Activated B cell treated with CpG ODN at 0.5 μM for 24 hours (primary cell): ENCODE data around the gene TINCR. TPM values are rescaled to one million over a fixed set of nuclear protein-coding genes. Genes with fewer than 3 reads are reported as not detected.

Experiments used
- ATAC-seq: fragments of 200-7000 bp; cut with Tn5 transposase; one replicate; pipeline ENCODE4 v1.10.0; 2021; ENCODE audit warnings: low read depth, mild to moderate bottlenecking, moderate library complexity
- CTCF ChIA-PET: fragments of 350-600 bp; sonication (Branson Sonifier 250); formaldehyde crosslinking; loops from one replicate; lab custom pipeline; 2021; ENCODE audit warnings: antibody characterized with exemption; lab: Charles Lee
- POLR2A ChIA-PET: fragments of 350-600 bp; sonication (Branson Sonifier 250); formaldehyde crosslinking; loops from one replicate; lab custom pipeline; 2021; ENCODE audit warnings: antibody characterized with exemption; lab: Charles Lee
- DNase-seq: peaks from one replicate; pipeline ENCODE4 v3.0.0; 2022
- H3K27ac Mint-ChIP-seq: one replicate; pipeline ENCODE4 v1.8.0; 2020; ENCODE audit warnings: mixed read lengths
- H3K27me3 Mint-ChIP-seq: one replicate; pipeline ENCODE4 v1.8.0; 2021; ENCODE audit warnings: mixed read lengths
- H3K36me3 Mint-ChIP-seq: one replicate; pipeline ENCODE4 v1.8.0; 2021; ENCODE audit warnings: low read depth, mixed read lengths
- H3K4me1 Mint-ChIP-seq: one replicate; pipeline ENCODE4 v1.8.0; 2021; ENCODE audit warnings: mixed read lengths
- H3K4me3 Mint-ChIP-seq: one replicate; pipeline ENCODE4 v1.8.0; 2020; ENCODE audit warnings: mild to moderate bottlenecking, mixed read lengths
- H3K9me3 Mint-ChIP-seq: one replicate; pipeline ENCODE4 v1.8.0; 2020; ENCODE audit warnings: mixed read lengths
- intact Hi-C: fragments of 100-400 bp; cut with micrococcal nuclease; formaldehyde crosslinking; loops from one replicate; pipeline ENCODE4 v1.15.1; 2024
- total RNA-seq: library from RNA; stranded (reverse); gene quantifications from 2 replicates; pipeline ENCODE4 v1.2.3, GENCODE V29; 2022
- TF ChIP-seq, protein P1 (sequence below): fragments of 200-600 bp; IDR thresholded peaks from one replicate; pipeline ENCODE4 v1.8.0; 2022; ENCODE audit warnings: antibody characterized with exemption, mild to moderate bottlenecking

The TINCR gene
- total RNA-seq, 1 donor from 2014 or later: 1.00 TPM

DNA sequence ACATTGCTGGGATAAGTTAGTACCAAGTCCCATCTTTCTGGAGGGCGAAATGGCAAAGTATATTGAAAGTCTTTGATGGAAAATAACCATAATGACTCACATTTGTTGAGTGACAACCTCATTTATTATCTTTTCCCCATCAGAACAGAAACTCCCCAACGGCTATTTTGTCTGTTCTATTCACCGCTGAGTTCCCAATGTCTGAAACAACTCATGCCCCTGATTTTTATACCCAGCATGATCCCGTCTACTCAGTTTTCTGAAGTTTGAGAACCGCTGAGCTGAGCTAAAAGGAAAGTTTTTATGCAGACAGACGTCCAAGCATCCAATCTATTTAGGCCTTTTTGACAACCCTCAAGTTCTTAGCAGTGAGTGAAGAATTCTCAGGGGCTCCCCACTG, 7.8 kb upstream of the TINCR start:
- TF ChIP-seq, protein P1, sequence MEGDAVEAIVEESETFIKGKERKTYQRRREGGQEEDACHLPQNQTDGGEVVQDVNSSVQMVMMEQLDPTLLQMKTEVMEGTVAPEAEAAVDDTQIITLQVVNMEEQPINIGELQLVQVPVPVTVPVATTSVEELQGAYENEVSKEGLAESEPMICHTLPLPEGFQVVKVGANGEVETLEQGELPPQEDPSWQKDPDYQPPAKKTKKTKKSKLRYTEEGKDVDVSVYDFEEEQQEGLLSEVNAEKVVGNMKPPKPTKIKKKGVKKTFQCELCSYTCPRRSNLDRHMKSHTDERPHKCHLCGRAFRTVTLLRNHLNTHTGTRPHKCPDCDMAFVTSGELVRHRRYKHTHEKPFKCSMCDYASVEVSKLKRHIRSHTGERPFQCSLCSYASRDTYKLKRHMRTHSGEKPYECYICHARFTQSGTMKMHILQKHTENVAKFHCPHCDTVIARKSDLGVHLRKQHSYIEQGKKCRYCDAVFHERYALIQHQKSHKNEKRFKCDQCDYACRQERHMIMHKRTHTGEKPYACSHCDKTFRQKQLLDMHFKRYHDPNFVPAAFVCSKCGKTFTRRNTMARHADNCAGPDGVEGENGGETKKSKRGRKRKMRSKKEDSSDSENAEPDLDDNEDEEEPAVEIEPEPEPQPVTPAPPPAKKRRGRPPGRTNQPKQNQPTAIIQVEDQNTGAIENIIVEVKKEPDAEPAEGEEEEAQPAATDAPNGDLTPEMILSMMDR: no peak
- intact Hi-C loops: no loop called here
- DNase-seq: no peak

DNA sequence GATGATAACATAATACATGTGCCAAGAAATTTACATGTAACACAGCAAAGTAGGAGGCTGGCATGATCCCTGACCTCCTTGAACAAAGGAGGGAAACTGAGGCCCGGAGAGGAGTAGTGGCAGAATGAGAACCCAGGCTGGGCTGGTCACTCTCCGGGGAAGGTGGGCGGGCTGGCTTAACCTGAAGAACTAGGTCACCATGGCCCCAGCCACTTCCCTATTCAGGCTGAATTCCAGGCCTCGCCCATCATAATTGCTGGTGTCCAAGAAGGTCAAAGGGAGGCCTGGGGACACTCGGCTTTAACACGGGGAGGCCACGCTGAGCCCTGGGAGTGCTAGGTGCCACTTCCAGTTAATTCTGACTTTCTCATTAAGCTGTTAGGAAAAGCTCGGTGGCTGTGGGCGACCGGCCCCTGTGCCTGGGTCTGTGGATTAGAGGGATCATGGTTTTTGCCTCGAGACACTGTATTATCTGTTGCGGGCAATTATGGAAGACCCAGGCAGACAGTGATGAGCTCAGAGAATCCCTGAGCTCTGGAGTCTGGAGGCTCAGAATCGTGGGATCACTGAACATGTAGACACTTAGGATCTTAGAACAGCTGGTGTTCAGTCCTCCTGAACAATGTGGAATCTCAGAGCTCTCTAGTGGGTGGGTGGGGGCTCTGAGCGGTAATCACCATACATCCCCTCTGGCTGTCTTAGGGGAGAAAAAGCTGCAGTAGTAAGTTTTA, 5.0 kb upstream of the TINCR start:
- H3K9me3 Mint-ChIP-seq: no peaks in the 10 kb centered on the region
- ATAC-seq: no peak
- intact Hi-C loops: no loop called here
- CTCF ChIA-PET: no interaction called here
- peaks cover 4% of the 10 kb centered on the region for H3K27me3 Mint-ChIP-seq
- POLR2A ChIA-PET: interaction anchor here (0.6 kb wide), 2 partner anchors 456 to 1521 kb away, joined by 6 read pairs; no protein-coding TSS in a partner anchor
- H3K27ac Mint-ChIP-seq: no peak overlapping the region
- TF ChIP-seq, protein P1: no peak
- H3K4me3 Mint-ChIP-seq: no peak overlapping the region
- no peak for DNase-seq
- peaks cover under 1% of the 10 kb centered on the region for H3K4me1 Mint-ChIP-seq
- H3K36me3 Mint-ChIP-seq: no peaks in the 10 kb centered on the region

More for the DNA sequence above, 7.8 kb upstream of the TINCR start:
- H3K27me3 Mint-ChIP-seq: no peaks in the 10 kb centered on the region
- CTCF ChIA-PET: no interaction called here
- ATAC-seq: no peak
- no peaks in the 10 kb centered on the region for H3K9me3 Mint-ChIP-seq
- POLR2A ChIA-PET: no interaction called here
- peaks cover 8% of the 10 kb centered on the region for H3K4me1 Mint-ChIP-seq
- H3K4me3 Mint-ChIP-seq: no peak overlapping the region
- no peaks in the 10 kb centered on the region for H3K36me3 Mint-ChIP-seq
- no peak overlapping the region for H3K27ac Mint-ChIP-seq

DNA sequence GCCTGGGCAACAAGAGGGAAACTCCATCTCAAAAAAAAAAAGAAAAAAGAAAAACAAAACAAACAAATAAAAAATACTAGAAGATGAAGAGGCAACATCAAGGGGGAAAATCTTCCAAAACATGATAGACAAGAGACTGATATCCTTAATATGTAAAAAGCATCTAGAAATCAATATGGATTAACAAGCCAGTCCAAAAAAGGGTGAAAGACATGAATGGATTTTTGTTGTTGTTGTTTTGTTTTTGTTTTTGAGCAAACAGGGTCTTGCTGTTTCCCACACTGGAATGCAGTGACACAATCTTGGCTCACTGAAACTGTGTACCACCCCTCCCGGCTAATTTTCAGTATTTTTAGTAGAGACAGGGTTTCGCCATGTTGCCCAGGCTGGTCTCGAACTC, 4.0 kb upstream of the TINCR start:
- ChIA-PET CTCF (no interaction called here), POLR2A (no interaction called here)
- no peaks in the 10 kb centered on the region for H3K4me1 Mint-ChIP-seq
- no peaks in the 10 kb centered on the region for H3K36me3 Mint-ChIP-seq
- no peak overlapping the region for H3K4me3 Mint-ChIP-seq
- H3K27me3 Mint-ChIP-seq: peaks cover 4% of the 10 kb centered on the region
- no peaks in the 10 kb centered on the region for H3K9me3 Mint-ChIP-seq
- ATAC-seq (no peak), DNase-seq (no peak)
- intact Hi-C loops: no loop called here
- TF ChIP-seq, protein P1: no peak
- H3K27ac Mint-ChIP-seq: no peak overlapping the region

DNA sequence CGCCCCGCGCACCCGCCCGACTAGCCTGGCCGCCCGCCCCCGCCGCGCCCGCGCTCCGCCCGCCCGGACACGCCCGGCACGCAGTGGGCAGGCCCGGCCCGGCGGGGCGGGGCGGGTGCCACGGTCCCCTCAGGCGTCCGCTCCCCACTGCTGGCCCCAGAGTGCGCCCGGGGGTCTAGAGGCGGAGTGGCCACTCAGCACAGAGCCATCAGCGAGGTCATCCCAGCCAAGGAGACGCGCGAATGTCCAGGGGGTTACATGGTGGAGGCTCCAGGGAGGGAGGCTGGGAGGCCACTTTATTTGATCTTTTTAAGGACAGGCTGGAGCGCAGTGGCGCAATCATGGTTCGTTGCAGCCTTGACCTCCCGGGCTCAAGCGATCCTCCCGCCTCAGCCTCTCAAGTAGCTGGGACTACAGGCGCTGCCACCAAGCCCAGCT, 236 bp upstream of the TINCR start:
- Mint-ChIP-seq H3K36me3 (no peaks in the 10 kb centered on the region), H3K9me3 (no peaks in the 10 kb centered on the region), H3K27ac (no peak overlapping the region), H3K27me3 (peaks cover 8% of the 10 kb centered on the region), H3K4me1 (no peaks in the 10 kb centered on the region), H3K4me3 (no peak overlapping the region)
- ATAC-seq: no peak
- ChIA-PET POLR2A (no interaction called here), CTCF (no interaction called here)
- TF ChIP-seq, protein P1: no peak
- intact Hi-C loops: no loop called here
- DNase-seq: no peak

- Mint-ChIP-seq H3K27me3 (peaks cover 19% of the 10 kb centered on the region), H3K36me3 (no peaks in the 10 kb centered on the region), H3K27ac (no peak overlapping the region), H3K4me1 (no peaks in the 10 kb centered on the region), H3K4me3 (no peak overlapping the region), H3K9me3 (peaks cover 8% of the 10 kb centered on the region)
- ChIA-PET POLR2A (no interaction called here), CTCF (no interaction called here)
- intact Hi-C loops: no loop called here
- TF ChIP-seq, protein P1: no peak
- no peak for ATAC-seq
- no peak for DNase-seq
Measured at GRCh38 chr19:5564930-5565329, 2.8 kb downstream of the TINCR start.
